Pancreas (tissue), 10 donors: ENCODE data around the gene BEX3. TPM values are rescaled to one million over a fixed set of nuclear protein-coding genes. Genes with fewer than 3 reads are reported as not detected.
A peak's percentile ranks its signal among the peaks of the same experiment; 100 is the strongest.

ENCODE experiments used
- ATAC-seq, 4 donors: fragments of 200-7000 bp; cut with Tn5 transposase; one replicate each; pipeline versions ENCODE4 v1.8.0 to v1.9.1; 2020; ENCODE audit warnings: mild to moderate bottlenecking in 4 of 4, moderate library complexity in 4 of 4
- DNase-seq, 6 donors: peaks; one replicate each; pipeline ENCODE4 v3.0.0-alpha.2; 2020
- FAIRE-seq: peaks from 2 replicates; lab custom pipeline; 2012; peaks lifted over from hg19 to GRCh38; lab: Jason Lieb, UNC
- H3K27ac ChIP-seq, 4 donors: fragments of 200-600 bp; sonication (generic); 1 replicate in 3 of 4; 2 replicates in 1 of 4; pipeline versions ENCODE4 v1.5.0 to v1.8.0; 2020
- H3K27me3 ChIP-seq, 4 donors: fragments of 200-600 bp; one replicate each; pipeline ENCODE4 v1.8.0; 2021
- H3K36me3 ChIP-seq, 3 donors: fragments of 200-600 bp; sonication (generic) in 1 of 3; one replicate each; pipeline versions ENCODE4 v1.5.0 to v1.8.0; 2020 to 2021
- H3K4me1 ChIP-seq, 3 donors: fragments of 200-600 bp; one replicate each; pipeline ENCODE4 v1.8.0; 2021
- H3K4me3 ChIP-seq, 4 donors: fragments of 200-600 bp; sonication (generic) in 2 of 4; one replicate each; pipeline versions ENCODE4 v1.5.0 to v1.8.0; 2020 to 2021
- H3K9me3 ChIP-seq, 4 donors: fragments of 200-600 bp; one replicate each; pipeline ENCODE4 v1.8.0; 2021
- CTCF ChIP-seq, 4 donors: fragments of 200-600 bp; sonication (generic) in 3 of 4; IDR thresholded peaks; one replicate each; pipeline versions ENCODE4 v1.5.0 to v1.8.0; 2021; ENCODE audit warnings: antibody characterized with exemption in 4 of 4
- WGBS, 2 donors: extraction: QIAGEN DNeasy Blood & Tissue Kit; methylation state at CpG; one replicate each; pipeline ENCODE4 v1.1.7; 2013; 5-methylcytosine and 5-hydroxymethylcytosine counted together
- intact Hi-C, 3 donors: fragments of 100-400 bp; cut with DNase I; formaldehyde crosslinking; loops; one replicate each; pipeline versions ENCODE4 v1.11.1 to v1.14.2; 2022
- polyA plus RNA-seq, 2 donors: library from polyadenylated mRNA; stranded (reverse); fragments of 200-250 nt; gene quantifications; one replicate each; pipeline ENCODE4 v1.2.3, GENCODE V29; 2013
- total RNA-seq, 6 donors: library from RNA; stranded (reverse); fragmentation: NEBNext Ultra II Directional in 4 of 6; extraction: Animal tissue kit (Norgen Biotek cat#: 25700) in 4 of 6; gene quantifications; one replicate each; pipeline versions ENCODE4 v1.2.1 to v1.2.4, GENCODE V29; 2021 to 2023
- donor health status: healthy with polysubstance abuse.
- donor health status: DM: no; HTN: no; CAD: no; lungs with moderate emphysema.
- donor health status: DM: no; HTN: no; CAD: no.
- donor health status: control.
- donor health status: control.
- donor health status: Bipolar disorder and iron deficiency.
- donor health status: DM: yes; HTN: yes; CAD: no.
- donor health status: DM: no; HTN: no; CAD: no.
- donor health status: DM: no; HTN: no; CAD: no.
- donor health status: DM: yes; HTN: yes; CAD: no.

The BEX3 gene
- total and polyA plus RNA-seq, 8 donors = 30.2 to 184 (median 43.2) TPM

- peak; percentile 91 for FAIRE-seq
- intact Hi-C loops = loop anchor here in 1 of 3 donors (10.0 kb wide), 1 partner anchor 122 kb away; no protein-coding TSS in a partner anchor
Measured at GRCh38 chrX:103343105-103343504, 33.2 kb upstream of the BEX3 start.

GRCh38 chrX:103344606-103345005 is 31.7 kb upstream of the BEX3 start:
- ATAC-seq (no peak), FAIRE-seq (no peak), DNase-seq (no peak)
- WGBS, 2 donors = 43 to 68% methylated on average over 2 of the region's 2 CpGs
- H3K27ac ChIP-seq = no peak overlapping the region
- no peaks in the 10 kb centered on the region for H3K36me3 ChIP-seq
- H3K4me3 ChIP-seq = no peak overlapping the region
- H3K4me1 ChIP-seq = no peaks in the 10 kb centered on the region
- TF ChIP-seq CTCF (IDR thresholded peaks at IDR 0.05) = no peak
- intact Hi-C loops = loop anchor here in 1 of 3 donors (10.0 kb wide), 1 partner anchor 120 kb away; no protein-coding TSS in a partner anchor
- H3K27me3 ChIP-seq = peaks cover 0 to 25% (median 0%) of the 10 kb centered on the region in 4 donors
- no peaks in the 10 kb centered on the region for H3K9me3 ChIP-seq

More at GRCh38 chrX:103343105-103343504, 33.2 kb upstream of the BEX3 start:
- 0 to 18% methylated on average over 2 of the region's 2 CpGs for WGBS, 2 donors
- ATAC-seq (peak in 3 of 4 donors; percentile 71 to 77 (median 76)), DNase-seq (peak in 1 of 6 donors; percentile 50)
- H3K27ac ChIP-seq = no peak overlapping the region
- H3K27me3 ChIP-seq = peaks cover 0 to 16% (median 0%) of the 10 kb centered on the region in 4 donors
- H3K4me1 ChIP-seq = no peaks in the 10 kb centered on the region
- peak; percentile 41 to 68 (median 54) for TF ChIP-seq CTCF (IDR thresholded peaks at IDR 0.05)
- no peak overlapping the region for H3K4me3 ChIP-seq
- H3K9me3 ChIP-seq = no peaks in the 10 kb centered on the region
- H3K36me3 ChIP-seq = no peaks in the 10 kb centered on the region

GRCh38 chrX:103347682-103348397 is 28.5 kb upstream of the BEX3 start:
- H3K4me1 ChIP-seq = no peaks in the 10 kb centered on the region
- no peaks in the 10 kb centered on the region for H3K36me3 ChIP-seq
- H3K27ac ChIP-seq = no peak overlapping the region
- intact Hi-C loops = loop anchor here in 1 of 3 donors (10.0 kb wide), 1 partner anchor 117 kb away; no protein-coding TSS in a partner anchor
- no peak overlapping the region for H3K4me3 ChIP-seq
- 58 to 65% methylated on average over 29 of the region's 29 CpGs for WGBS, 2 donors
- peaks cover 0 to 27% (median 0%) of the 10 kb centered on the region in 4 donors for H3K27me3 ChIP-seq
- ATAC-seq = no peak
- H3K9me3 ChIP-seq = no peaks in the 10 kb centered on the region
- DNase-seq = no peak
- no peak for TF ChIP-seq CTCF (IDR thresholded peaks at IDR 0.05)
- FAIRE-seq = no peak

GRCh38 chrX:103356130-103356798 is 20.1 kb upstream of the BEX3 start, which contains the start of gene TCEAL9:
Gene TCEAL9 (plus strand): TSS chrX:103356506. CDS start chrX:103357685, 1,179 bp downstream.
- no peak for TF ChIP-seq CTCF (IDR thresholded peaks at IDR 0.05)
- Histone ChIP-seq H3K27me3 (no peaks in the 10 kb centered on the region), H3K36me3 (no peaks in the 10 kb centered on the region), H3K9me3 (no peaks in the 10 kb centered on the region), H3K4me1 (peaks cover 0 to 6% (median 0%) of the 10 kb centered on the region in 3 donors), H3K27ac (peak within 1 kb of the TSS; percentile 47 to 93 (median 70)), H3K4me3 (peak within 1 kb of the TSS; percentile 18 to 53 (median 38))
- DNase-seq = peak in 5 of 6 donors; percentile 30 to 67 (median 44)
- ATAC-seq = peak; percentile 88 to 95 (median 92)
- WGBS, 2 donors = 0 to 30% methylated on average over 18 of the region's 18 CpGs
- intact Hi-C loops = no loop called here
- FAIRE-seq = no peak
